Activated CD4-positive, alpha-beta T cell treated with anti-CD3 and anti-CD28 coated beads, Interleukin-10, Interleukin-2, amounts not matched to agents 100 ng/mL and 50 ng/mL, durations not matched to agents 16 hours and 8 hours (primary cell): ENCODE data around the gene FYB2.
"Not testable (repeated sequence)": the region's sequence is repeated elsewhere in the genome, so short reads cannot be mapped to it uniquely, and the experiment has no call there.

Source experiments
- DNase-seq: peaks from one replicate; pipeline ENCODE4 v3.0.0-alpha.2; 2020

The FYB2 gene

GRCh38 chr1:56788102-56788501, 31.1 kb downstream of the FYB2 start:
- no peak for DNase-seq

GRCh38 chr1:56787330-56787729, 31.9 kb downstream of the FYB2 start:
- no peak for DNase-seq

GRCh38 chr1:56782773-56783172, 36.4 kb downstream of the FYB2 start:
- DNase-seq = no peak

GRCh38 chr1:56780826-56781225, 38.4 kb downstream of the FYB2 start:
- no peak for DNase-seq

GRCh38 chr1:56780128-56780750, 39.0 kb downstream of the FYB2 start:
- DNase-seq = no peak

- no peak for DNase-seq
Observed at GRCh38 chr1:56777972-56778371, 41.2 kb downstream of the FYB2 start.

GRCh38 chr1:56774732-56775131, 44.5 kb downstream of the FYB2 start:
- not testable (repeated sequence) for DNase-seq

- no peak for DNase-seq
Observed at GRCh38 chr1:56774067-56774609, 45.1 kb downstream of the FYB2 start.

- no peak for DNase-seq
Observed at GRCh38 chr1:56773341-56774066, 45.7 kb downstream of the FYB2 start.

- DNase-seq = no peak
Observed at GRCh38 chr1:56771717-56772116, 47.5 kb downstream of the FYB2 start.

GRCh38 chr1:56758794-56759193, 60.4 kb downstream of the FYB2 start:
- no peak for DNase-seq

GRCh38 chr1:56758135-56758534, 61.1 kb downstream of the FYB2 start:
- DNase-seq = no peak

GRCh38 chr1:56755911-56756310, 63.3 kb downstream of the FYB2 start:
- no peak for DNase-seq

- no peak for DNase-seq
Observed at GRCh38 chr1:56754708-56755479, 64.3 kb downstream of the FYB2 start.

- no peak for DNase-seq
Observed at GRCh38 chr1:56745231-56745630, 74.0 kb downstream of the FYB2 start.

GRCh38 chr1:56728964-56729363, 90.2 kb downstream of the FYB2 start:
- no peak for DNase-seq

- DNase-seq = no peak
Observed at GRCh38 chr1:56726706-56727105, 92.5 kb downstream of the FYB2 start.

GRCh38 chr1:56719171-56719570, 100.0 kb downstream of the FYB2 start:
- DNase-seq = no peak

GRCh38 chr1:56715156-56715555, 104.0 kb downstream of the FYB2 start:
- DNase-seq = no peak

- no peak for DNase-seq
Observed at GRCh38 chr1:56713112-56713511, 106.1 kb downstream of the FYB2 start.

- DNase-seq = no peak
Observed at GRCh38 chr1:56712150-56712549, 107.1 kb downstream of the FYB2 start.

GRCh38 chr1:56710646-56711045, 108.6 kb downstream of the FYB2 start:
- DNase-seq = no peak

- no peak for DNase-seq
Observed at GRCh38 chr1:56709995-56710394, 109.2 kb downstream of the FYB2 start.
